Amygdala (tissue), 56 donors: Measurements from ENCODE around the gene OTUB2.

Experiments used
- DNase-seq, 56 donors: peaks; one replicate each; lab custom pipeline; 2025; lab: John Stamatoyannopoulos, UW

The OTUB2 gene

DNA sequence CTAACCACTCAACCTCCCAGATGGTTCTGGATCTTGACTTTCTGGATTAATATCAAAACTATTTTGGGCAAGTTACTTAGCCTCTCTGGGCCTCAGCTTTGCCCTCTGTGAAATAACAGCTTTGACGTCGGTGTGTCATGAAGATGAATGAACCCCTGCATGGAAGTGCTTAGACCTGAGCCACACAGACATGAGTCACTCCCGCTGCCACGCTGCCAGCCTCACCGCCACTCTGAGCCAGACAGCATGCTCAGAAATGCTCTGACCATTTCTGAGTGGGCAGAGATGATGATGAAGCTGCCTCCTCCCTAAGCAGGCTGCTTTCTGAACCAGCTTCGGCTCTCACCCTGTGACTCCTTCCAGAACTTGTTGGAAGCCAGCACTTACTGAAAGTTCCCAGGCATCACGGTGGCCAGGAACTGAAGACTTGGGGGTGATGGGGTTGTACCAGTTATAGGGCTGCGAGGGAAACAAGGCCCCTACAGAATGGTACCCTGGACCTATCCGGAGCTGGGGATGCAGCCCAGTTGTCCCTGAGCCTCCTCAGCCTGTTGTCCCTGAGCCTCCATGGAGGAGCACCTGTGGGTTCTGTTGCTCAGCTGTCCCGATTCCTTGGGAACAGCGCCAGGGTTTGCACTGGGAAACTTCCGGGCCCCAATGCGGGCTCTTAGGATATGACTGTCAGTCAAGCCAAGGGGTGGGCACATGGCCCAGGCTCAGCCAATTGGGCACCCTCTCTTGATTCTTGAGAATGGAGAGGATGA, 31.0 kb upstream of the OTUB2 start:
- DNase-seq, result peak in 26 of 56 donors; percentile 12 to 76 (median 34)

GRCh38 chr14:93996130-93996695, 29.9 kb upstream of the OTUB2 start:
- DNase-seq, result no peak

GRCh38 chr14:93997082-93997481, 29.1 kb upstream of the OTUB2 start, which contains the start of gene CCDC197:
Gene CCDC197 (plus strand): TSS chr14:93997301. CDS start chr14:93998132, 831 bp downstream.
- no peak for DNase-seq

GRCh38 chr14:93997916-93998870, 27.9 kb upstream of the OTUB2 start:
- DNase-seq, result no peak

GRCh38 chr14:93998871-93999403, 27.2 kb upstream of the OTUB2 start:
- DNase-seq, result no peak

GRCh38 chr14:93999573-93999972, 26.6 kb upstream of the OTUB2 start:
- DNase-seq, result no peak

GRCh38 chr14:94000267-94000666, 25.9 kb upstream of the OTUB2 start:
- DNase-seq, result no peak

- no peak for DNase-seq
Measured at GRCh38 chr14:94001016-94001415, 25.1 kb upstream of the OTUB2 start.

DNA sequence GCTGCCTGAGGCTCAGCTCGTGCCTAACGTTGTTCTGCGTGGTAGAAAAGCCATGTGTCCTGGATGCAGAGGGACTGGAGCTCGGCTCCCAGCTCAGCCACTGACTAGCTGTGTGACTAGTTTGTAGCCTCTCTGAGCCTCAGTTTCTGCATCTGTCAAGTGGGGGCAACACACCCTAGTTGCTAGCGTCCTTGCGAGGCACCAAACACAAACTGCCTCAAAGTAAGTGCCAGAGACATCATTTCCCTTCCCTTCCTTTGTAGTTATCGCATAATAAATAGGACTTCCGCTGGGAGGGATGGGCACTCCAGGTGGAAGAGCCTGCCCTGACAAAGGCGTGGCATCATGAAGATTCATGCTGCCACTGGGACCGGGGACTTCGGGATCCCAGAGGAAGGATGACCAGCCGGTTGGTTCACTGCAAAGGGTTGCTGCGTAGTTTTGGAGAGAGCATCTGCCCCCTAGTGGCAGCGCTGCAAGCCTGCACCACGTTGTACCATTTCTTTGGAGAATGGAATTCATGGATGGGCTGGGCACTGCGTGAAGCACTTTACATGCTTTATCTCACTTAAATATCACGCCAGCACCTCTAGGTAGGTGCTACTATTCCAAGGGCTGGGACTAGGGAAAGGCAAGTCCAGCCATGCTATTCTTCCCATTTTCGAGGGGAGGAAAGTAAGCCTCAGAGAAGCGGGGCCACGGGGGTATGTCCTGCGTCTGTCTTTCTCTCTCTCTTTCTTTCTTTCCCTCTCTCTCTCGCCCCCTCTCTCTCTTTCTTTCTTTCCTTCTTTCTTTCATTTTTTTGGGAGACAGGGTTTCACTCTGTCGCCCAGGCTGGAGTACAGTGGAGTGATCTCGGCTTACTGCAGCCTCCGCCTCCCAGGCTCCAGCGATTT, 24.4 kb upstream of the OTUB2 start:
- DNase-seq, result peak in 40 of 56 donors; percentile 4 to 67 (median 27)

DNA sequence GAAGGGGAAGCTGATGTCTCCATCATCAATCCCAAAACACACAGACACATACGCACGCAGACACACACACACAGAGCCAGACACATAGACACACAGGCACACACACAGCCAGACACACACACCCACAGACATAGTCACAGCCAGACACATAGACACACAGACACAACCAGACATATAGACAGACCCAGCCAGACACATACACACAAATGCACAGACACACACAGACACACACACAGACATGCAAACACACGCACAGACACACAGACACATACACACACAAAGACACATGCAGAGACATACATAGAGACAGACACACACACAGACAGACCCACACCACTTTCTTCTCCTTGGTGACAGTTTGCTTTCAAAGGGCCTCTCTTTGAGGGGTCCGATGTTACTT, 22.7 kb upstream of the OTUB2 start:
- no peak for DNase-seq

GRCh38 chr14:94004015-94004414, 22.1 kb upstream of the OTUB2 start:
- no peak for DNase-seq

GRCh38 chr14:94005324-94006073, 20.6 kb upstream of the OTUB2 start:
- no peak for DNase-seq

DNA sequence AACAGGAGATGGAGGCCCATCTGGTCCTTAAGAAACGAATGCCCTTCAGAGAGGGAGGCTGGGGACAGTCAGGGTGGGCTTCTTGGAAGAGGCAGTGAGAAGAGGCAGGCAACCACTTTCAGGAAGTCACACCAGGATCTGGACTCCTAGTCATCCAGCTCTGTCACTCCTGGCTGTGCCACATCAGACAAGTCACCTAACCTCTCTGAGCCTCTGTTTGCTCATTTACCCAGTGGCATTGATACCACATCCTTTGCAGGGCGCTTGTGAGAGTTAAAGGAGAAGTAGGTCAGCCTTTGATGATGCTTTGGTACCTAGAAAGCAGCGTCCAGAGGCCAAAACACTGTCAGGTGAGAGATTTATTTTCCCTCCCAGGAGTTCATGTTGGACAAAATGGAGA, 17.9 kb upstream of the OTUB2 start:
- no peak for DNase-seq

DNA sequence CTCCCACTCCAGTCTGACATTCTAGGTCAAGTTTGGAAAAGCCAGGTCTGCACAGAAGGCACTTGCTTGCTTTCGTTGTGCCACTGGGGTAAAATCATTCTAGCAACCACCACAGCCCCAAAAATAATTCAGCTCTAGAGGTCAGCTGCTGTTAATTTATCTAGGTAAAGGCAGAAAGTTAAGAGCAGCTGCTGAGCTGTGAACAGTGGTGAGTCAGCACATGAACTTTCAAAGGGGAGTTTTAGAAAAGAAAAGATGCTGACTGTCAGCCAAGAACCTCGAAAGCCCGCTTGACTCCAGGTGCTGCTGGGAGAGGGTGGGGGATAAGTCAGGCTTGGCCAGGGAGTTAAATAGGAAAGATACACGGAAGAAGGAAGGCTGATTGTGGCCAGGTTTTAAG, 16.4 kb upstream of the OTUB2 start:
- no peak for DNase-seq

- no peak for DNase-seq
Measured at GRCh38 chr14:94010625-94011024, 15.5 kb upstream of the OTUB2 start.

DNA sequence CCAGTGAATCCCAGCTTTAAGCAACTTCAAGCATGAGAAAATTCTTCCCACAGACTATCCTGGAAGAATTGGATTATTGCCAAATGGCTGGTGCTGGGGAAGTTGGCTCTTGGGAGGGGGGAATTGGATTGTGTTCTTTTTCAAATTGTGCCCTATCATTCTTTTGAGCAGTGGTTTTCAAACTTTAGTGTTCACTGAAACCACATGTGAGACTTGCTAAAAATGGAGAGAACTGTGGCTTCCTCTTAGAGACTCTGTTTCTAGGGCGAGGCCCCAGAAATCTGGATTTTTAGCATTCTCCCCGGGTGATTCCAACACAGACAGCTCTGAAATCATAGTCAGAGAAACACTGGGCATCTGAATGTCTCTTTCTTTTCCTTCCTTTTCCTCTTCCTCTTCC, 14.3 kb upstream of the OTUB2 start:
- DNase-seq, result no peak

DNA sequence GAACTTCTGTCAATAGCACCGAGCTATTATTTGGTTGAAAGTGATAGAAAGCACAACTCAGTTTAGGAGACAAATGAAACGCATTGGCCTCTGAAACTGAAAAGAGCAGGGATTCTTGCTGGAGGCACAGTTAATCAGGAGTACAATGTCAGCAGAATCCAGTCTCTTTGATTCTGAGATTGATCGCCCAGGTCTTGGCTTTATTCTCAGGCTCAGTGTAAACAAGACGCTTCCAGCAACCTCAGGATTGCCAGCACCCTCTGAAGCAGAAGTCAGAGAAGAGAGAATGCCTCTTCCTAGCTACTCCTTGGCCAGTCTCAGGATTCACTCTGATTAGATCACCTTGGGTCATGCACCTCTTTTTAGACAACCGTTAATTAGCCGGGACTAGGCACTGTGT, 11.8 kb upstream of the OTUB2 start:
- DNase-seq, result no peak

DNA sequence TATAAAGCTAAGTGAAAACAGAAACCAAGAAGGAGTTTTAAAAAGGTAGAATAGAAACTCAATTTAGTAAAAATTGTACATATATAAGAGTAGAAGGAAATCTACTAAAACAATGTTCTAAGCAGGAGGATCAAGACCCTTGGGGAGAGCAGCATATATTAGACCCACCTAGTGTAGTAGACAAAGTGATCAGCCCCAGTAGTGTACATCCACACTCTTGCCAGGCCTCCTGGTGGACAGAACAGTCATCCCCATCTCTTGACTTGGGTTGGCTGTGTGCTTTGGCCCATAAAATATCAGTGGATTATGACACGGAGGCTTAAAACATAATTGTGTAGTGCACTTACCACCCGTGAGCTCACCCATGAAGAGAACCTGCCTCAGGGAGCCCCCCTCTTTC, 10.9 kb upstream of the OTUB2 start:
- no peak for DNase-seq

DNA sequence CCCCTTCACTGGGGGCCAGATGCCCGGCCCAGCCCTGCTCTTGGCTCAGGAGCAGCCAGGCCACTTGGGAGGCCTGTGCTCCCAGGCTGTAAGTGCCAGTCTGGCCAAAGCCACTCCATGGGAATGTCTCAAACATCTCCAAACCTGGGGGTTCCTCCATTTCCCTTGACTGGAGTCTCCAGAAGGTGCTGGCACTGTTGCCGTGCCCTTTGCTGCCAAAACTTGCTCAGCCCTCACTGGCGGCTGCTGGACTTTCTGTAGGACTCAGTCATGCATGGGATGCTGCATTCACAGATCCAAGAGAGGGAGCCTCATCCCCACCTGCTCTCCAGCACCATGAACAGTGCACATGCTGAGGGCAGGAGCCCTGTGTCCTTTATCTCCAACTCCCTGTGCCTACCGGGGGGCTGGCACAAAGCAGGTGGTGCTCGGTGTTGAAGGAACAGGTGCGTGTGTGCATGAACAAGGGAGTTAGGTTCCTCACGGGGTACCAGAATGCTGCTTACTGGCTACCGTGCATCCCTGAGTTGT, 9.6 kb upstream of the OTUB2 start:
- no peak for DNase-seq
